Astrocyte of the spinal cord (primary cell): Measurements from ENCODE around the gene BCL6.

Experiments
- DNase-seq: peaks from one replicate; pipeline ENCODE4 v3.0.0; 2011; ENCODE audit warnings: low read depth, low spot score
- H3K4me3 ChIP-seq: 2 replicates; pipeline ENCODE4 v1.5.1; 2011; ENCODE audit warnings: low read depth, mild to moderate bottlenecking, low read length, moderate library complexity
- CTCF ChIP-seq: IDR thresholded peaks from 2 replicates; pipeline ENCODE4 v1.5.1; 2012; ENCODE audit warnings: low read depth, mild to moderate bottlenecking, low read length, inconsistent platforms
- in situ Hi-C: cut with HindIII; loops from 2 replicates; pipeline ENCODE4 v1.10.0; 2017; ENCODE audit warnings: low sequenced_read_pairs

The BCL6 gene

DNA sequence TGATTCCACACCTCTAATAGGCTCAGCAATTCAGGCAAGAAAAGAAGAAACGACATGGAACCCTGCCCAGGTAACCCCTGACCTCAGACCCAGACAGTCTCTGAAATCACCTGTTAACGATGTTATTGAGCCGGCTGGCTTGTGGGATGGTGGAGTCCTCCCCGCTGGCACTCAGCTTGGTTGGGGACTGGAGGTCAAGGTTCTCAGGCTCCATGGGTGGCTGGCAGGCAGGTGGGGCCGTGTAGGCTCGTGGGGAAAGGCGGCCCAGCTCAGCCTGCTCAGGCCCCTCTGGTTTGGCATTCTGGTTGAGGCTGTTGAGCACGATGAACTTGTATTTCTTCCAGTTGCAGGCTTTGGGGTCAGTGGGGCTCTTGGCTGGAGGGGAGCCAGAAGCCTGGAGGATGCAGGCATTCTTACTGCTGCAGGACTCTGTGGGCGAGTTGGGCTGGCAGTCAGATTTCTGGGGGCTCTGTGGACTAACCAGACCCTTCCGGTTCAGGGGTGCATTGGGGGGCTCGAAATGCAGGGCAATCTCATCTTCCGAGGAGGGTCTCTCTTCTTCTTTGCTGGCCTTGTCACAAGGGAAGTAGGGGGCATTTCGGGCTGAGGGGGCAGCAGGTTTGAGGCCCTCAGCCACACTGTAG lies 16.2 kb downstream of the BCL6 start:
- H3K4me3 ChIP-seq = no peak overlapping the region
- TF ChIP-seq CTCF = no peak
- in situ Hi-C loops = loop anchor here (25.0 kb wide), 4 partner anchors 558 to 1408 kb away; no protein-coding TSS in a partner anchor
- DNase-seq = no peak

- no peak overlapping the region for H3K4me3 ChIP-seq
- in situ Hi-C loops = loop anchor here (25.0 kb wide), 4 partner anchors 559 to 1409 kb away; no protein-coding TSS in a partner anchor
- DNase-seq = no peak
- TF ChIP-seq CTCF = no peak
Observed at GRCh38 chr3:187728248-187728647, 17.0 kb downstream of the BCL6 start.

DNA sequence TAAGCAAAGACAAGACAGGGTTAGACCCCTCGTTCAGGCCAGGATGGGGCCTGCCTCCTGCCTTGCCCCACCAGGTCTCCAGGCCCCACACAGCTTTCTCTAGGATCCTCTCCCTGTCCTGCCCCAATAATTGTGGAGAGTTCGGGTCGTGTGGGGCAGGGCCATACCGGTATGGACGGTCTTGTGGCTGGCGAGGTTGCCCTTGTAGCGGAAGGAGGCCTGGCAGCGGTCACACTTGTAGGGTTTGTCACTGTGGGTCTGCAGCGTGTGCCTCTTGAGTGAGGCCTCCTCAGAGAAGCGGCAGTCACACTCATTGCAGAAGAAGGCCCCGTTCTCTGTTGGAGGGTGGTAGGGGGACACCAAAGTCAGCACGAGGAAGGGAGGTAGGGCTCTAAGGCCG lies 18.7 kb downstream of the BCL6 start:
- H3K4me3 ChIP-seq = no peak overlapping the region
- no peak for TF ChIP-seq CTCF
- DNase-seq = no peak
- in situ Hi-C loops = loop anchor here (25.0 kb wide), 4 partner anchors 561 to 1411 kb away; no protein-coding TSS in a partner anchor

GRCh38 chr3:187725653-187726370 lies 19.5 kb downstream of the BCL6 start:
- no peak for TF ChIP-seq CTCF
- in situ Hi-C loops = loop anchor here (25.0 kb wide), 4 partner anchors 561 to 1411 kb away; no protein-coding TSS in a partner anchor
- no peak overlapping the region for H3K4me3 ChIP-seq
- DNase-seq = no peak

DNA sequence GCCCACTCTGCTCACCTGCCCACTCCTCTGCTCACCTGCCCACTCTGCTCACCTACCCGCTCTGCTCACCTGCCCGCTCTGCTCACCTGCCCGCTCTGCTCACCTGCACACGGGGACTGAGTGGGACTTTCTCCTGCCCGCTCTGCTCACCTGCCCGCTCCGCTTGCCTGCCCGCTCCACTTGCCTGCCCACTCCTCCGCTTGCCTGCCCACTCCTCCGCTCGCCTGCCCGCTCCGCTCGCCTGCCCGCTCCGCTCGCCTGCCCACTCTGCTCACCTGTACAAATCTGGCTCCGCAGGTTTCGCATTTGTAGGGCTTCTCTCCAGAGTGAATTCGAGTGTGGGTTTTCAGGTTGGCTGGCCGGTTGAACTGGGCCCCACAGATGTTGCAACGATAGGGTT lies 20.0 kb downstream of the BCL6 start:
- TF ChIP-seq CTCF = no peak
- in situ Hi-C loops = loop anchor here (25.0 kb wide), 4 partner anchors 562 to 1412 kb away; no protein-coding TSS in a partner anchor
- DNase-seq = no peak
- no peak overlapping the region for H3K4me3 ChIP-seq

DNA sequence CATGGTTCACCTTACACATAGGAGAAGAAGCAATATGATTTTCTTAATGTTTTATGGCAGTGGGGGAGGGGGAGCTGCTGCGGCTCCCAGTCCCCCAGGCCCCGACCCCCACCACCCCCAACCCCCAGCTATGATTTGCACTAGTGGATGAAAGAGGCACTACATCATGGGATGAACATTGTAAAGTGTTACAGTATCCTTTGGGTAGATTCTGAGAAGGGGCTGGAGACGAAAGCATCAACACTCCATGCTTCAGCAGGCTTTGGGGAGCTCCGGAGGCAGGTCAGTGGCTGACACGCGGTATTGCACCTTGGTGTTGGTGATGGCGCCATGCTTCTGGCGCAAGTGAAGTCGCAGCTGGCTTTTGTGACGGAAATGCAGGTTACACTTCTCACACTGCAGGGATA lies 23.1 kb downstream of the BCL6 start:
- in situ Hi-C loops = no loop called here
- no peak overlapping the region for H3K4me3 ChIP-seq
- no peak for DNase-seq
- no peak for TF ChIP-seq CTCF
